NOMO-1 treated with dmso at 0.1 percent for 144 hours (cell line): ENCODE results near the gene NUDT14.

Source experiments
- DNase-seq: peaks from one replicate; lab custom pipeline; 2025; ENCODE audit not compliant: unreplicated experiment; lab: John Stamatoyannopoulos, UW

The NUDT14 gene

GRCh38 chr14:105136401-105137322, 44.5 kb downstream of the NUDT14 start:
- DNase-seq: no peak

- DNase-seq: no peak
These were observed 45.3 kb downstream of the NUDT14 start for GRCh38 chr14:105135700-105136395.

- no peak for DNase-seq
These were observed 48.0 kb downstream of the NUDT14 start for GRCh38 chr14:105132921-105133654.

- DNase-seq: no peak
These were observed 49.9 kb downstream of the NUDT14 start for GRCh38 chr14:105131241-105131640.

GRCh38 chr14:105128059-105128458, 53.1 kb downstream of the NUDT14 start:
- DNase-seq: no peak

GRCh38 chr14:105126981-105127329, 54.2 kb downstream of the NUDT14 start:
- no peak for DNase-seq

- no peak for DNase-seq
These were observed 54.8 kb downstream of the NUDT14 start for GRCh38 chr14:105126126-105126980.

- DNase-seq: no peak
These were observed 56.3 kb downstream of the NUDT14 start for GRCh38 chr14:105124823-105125222.

GRCh38 chr14:105123981-105124765, 56.9 kb downstream of the NUDT14 start:
- no peak for DNase-seq

- DNase-seq: no peak
These were observed 57.9 kb downstream of the NUDT14 start for GRCh38 chr14:105123064-105123665.
